Body of pancreas (tissue), 4 donors: Measurements from ENCODE around the gene REM2.

Experiments used
- CTCF ChIP-seq, 7 experiments: fragments of 450-650 bp in 4 of 7; fragments of 200-600 bp in 3 of 7; sonication (generic) in 3 of 7; IDR thresholded peaks; one replicate each; pipeline ENCODE4 v1.5.1; 2016 to 2019; ENCODE audit warnings: antibody characterized with exemption in 7 of 7
- POLR2A ChIP-seq, 3 donors: fragments of 450-650 bp; IDR thresholded peaks; one replicate each; pipeline ENCODE4 v1.6.1; 2016; ENCODE audit warnings: antibody characterized with exemption in 3 of 3, mild to moderate bottlenecking in 2 of 3

- no peak for TF ChIP-seq CTCF (IDR thresholded peaks at IDR 0.05)
- no peak for TF ChIP-seq POLR2A (IDR thresholded peaks at IDR 0.05)
Observed at GRCh38 chr14:22905627-22906026, 22.6 kb downstream of the REM2 start.
